ENCODE measurements around the gene RASA2.
"Not testable (repeated sequence)": the region's sequence is repeated elsewhere in the genome, so short reads cannot be mapped to it uniquely, and the experiment has no call there.

The RASA2 gene

DNA sequence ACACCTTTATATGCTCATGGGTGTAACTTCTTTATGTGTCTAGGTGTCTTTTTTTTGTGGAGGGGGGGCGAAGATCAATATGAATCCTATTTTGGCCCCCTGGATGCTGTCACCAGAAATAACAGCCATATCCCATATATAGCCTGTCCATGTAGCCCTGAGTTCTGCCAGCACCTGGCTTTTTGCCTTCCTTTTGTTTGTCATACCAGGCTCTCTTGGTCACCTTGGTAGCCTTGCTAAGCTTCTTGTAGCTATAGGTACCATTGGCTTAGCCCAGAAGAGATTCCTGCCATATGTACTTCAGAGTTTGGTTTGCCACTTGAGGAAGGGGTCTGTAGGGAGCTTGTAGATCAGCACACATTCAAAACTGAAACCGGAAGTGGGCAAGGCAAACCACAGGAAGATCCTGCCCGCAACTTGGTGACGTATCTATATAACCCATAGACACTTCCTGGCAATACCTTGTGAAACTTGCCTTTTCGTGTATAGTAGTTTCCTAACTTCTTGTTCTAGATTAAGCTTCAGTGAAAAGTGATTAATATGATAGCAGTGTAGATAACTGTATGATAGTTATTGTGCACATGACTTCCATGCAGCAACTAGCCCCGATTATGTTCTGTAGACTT is 11.9 kb downstream of the RASA2 start:
- DNase-seq = no peak

DNA sequence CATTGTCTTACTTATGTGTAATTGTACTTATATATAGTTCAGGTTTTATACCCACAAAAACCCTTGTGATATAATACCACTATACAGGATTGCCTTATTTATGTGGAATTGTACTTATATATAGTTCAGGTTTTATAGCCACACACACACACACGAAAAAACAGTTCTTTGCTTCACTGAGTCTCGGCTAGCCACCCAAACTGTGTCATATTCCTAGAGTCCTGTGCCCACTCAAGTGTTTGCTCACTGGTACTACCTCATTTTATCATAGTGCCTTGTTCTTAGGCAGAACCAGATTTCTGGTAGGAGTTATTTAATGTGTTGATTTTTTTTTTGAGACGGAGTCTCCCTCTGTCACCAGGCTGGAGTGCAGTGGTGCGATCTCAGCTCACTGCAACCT is 12.5 kb downstream of the RASA2 start:
- no peak for DNase-seq

DNA sequence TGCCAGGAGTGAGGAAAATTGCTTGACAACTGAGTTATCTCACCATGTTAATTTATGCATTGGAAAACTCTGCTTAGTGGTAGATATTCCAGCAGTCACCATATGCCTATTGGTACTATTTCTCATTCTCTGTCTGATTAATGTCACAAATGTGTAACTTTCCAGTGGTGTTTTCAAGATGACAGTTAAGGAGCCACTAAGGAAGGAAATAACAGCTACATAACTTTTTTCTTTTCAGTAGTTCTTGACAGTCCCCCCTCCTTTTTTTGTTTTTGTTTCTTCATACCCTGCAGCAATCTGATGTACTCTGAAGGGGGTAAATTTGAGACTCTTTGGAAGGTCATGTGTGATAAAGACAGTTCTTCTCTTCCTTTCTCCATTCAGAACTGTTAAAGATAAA is 13.1 kb downstream of the RASA2 start:
- no peak for DNase-seq

DNA sequence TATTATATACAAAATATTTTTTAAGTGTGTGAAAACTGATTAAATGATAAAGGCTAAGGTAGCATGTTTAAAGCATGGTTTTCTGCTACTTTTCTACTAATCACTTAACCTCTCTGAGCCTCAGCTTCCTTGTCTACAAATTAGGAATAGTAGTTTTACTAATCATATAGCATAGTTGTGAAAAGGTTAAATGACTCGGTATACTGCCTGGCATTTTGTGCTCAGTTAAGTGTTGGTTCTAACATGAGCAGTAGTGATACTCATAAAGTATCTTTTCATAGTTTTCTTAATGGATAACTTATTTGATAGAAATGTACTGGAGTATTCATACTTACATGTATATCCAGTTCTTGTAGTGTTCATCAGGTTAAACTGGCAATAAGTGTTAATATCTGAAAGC is 13.6 kb downstream of the RASA2 start:
- DNase-seq = no peak

DNA sequence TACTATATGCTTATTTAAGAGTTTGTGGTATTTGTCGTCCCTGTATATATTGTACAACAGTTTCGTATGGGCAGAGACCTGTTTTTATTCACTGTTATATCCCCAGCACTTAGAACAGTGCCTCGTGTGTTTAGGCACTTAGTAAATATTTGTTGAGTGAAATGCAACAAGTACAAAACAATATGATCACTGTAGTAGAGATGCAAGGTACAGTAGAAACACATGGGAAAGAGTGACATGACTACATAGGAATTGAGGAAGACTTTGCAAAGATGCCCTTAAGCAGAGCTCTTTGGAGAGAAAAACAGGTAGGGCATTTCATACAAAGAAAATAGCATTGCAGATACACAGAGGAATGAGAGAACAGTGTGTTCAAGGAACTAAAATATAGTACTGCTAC is 18.3 kb downstream of the RASA2 start:
- DNase-seq = no peak

DNA sequence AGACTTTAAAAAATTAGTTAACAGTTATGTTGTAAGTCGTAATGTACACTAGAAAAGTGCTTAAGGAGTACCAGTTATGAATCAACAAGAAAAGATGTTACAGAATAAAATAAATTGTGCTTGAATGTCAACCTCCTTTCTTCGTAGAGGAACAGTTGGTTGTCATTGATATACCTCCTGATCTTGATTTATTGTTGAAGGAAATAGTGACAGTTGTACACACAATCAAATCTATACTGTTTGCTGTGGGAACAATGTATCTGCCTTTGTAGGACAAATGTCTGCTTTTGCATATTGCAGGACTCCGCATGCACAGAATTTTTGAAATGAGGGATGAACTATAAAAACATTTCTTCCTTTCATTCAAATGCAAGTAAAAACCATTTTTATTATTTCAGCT is 19.2 kb downstream of the RASA2 start:
- DNase-seq = no peak

DNA sequence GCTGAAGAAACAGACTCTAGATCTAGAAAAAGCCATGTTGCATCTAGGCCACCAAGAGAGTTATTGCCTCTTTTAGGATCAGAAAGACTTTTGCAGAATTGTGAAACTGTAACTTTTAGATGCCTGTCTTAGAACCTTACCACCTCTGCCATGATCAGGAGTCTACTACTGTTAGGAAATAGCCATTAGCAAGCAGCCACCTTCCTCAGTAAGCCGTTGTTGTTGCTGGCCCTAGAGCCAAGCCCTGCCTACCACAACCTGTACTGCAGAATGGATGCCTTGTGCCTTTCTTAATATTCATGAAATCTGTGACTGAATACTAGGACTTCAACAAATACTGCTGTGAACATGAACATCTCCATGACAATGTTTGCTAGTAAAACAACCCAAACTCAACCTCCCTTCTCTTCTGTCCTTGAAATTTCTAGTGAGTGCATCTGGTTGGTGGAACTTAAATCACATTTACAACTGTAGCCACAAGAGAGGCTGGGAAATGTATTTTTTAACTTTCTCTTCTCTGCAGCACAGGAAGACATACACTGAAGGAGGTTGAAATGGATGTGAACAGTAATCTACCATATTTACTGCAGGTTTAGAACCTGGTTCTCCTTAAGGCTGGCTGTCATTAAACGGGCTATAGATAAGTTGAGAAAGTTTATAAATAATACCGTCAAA is 20.7 kb downstream of the RASA2 start:
- no peak for DNase-seq

DNA sequence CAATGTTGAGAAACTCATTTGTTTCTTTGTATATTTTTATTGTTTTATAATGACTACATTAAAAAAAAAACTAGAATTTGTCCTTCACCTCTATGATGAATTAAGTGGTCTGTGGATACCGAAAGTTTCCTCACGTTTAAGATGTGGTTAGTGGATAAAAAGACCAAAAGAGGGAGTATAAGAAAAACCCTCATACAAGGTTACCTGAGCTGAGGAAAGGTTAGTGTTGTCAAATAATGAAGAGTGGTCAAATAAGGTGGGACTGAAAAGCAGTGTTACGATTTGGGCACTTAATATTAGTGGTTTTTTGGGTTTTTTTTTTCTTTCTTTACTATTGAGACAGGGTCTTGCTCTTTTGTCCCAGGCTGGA is 21.2 kb downstream of the RASA2 start:
- DNase-seq = no peak

DNA sequence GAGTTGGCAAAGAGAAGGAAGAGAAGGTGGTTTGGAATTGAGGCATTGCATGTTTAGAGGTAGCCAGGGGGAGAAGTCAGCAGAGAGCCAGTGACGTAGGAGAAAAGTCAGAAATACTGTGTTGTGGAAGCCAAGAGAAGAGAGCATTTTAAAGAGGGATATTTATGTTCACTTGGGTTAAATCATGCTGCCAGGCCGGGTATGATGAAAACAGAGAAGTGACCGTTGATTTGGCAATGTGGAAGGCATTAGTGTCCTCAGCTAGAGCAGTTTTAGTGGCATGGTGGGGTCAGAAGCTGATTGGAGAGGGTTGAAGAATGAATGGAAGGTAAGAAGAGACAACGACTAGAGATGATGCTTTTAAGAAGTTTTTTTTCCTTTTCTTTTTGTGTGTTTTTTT is 24.5 kb downstream of the RASA2 start:
- DNase-seq = no peak

DNA sequence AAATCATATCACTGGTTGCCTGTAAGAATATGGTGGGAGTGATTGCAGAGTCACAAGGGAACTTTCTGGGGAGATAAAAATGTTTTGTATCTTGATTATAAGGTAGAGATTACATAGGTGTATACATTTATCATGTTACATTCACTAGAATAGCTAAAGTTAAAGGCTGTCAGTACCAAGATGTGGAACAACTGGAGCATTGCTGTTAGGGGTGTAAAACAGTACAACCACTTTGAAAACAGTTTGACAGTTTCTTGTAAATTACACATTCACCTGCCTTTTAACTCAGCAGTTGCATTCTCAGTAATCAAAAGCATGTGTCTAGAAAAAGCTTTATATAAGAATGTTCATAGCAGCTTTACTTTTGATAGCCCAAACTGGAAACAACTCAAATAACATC is 27.6 kb downstream of the RASA2 start:
- no peak for DNase-seq

DNA sequence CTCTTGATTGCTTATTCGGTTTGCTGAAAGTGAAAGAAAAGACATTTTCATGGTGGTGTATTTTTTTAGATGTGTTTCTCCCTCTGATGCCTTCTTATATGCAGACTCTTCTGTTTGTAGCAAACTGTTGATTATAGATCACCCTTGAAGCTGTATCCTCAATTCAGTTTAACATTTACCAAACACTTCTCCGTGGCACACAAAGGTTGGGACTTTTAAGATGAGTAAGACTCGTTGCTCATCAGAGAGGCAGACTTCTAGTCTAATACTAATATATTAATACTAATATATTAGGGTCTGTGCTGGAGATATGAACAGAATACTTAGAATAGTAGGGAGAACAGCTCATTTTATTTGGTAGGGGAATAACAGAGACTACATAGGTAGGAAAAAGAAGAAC is 32.8 kb downstream of the RASA2 start:
- DNase-seq = no peak

DNA sequence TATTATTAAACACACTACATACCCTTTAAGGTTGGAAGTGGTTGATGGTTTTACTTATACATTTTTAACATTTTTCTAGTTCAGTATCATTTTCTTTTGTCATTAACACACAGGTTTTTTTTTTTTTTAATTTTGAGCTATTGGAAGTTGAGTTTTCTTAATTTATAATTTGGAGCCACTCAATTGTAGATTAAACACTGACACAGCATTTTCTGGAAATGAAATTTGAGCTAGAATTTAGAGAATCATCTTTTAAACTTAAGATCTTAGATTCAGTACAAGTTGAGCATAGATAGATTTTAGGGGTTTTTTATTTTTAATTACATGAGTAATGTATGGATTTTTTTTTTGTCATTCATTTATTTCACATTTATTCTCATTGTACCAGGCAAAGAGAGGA is 35.0 kb downstream of the RASA2 start:
- DNase-seq = no peak

DNA sequence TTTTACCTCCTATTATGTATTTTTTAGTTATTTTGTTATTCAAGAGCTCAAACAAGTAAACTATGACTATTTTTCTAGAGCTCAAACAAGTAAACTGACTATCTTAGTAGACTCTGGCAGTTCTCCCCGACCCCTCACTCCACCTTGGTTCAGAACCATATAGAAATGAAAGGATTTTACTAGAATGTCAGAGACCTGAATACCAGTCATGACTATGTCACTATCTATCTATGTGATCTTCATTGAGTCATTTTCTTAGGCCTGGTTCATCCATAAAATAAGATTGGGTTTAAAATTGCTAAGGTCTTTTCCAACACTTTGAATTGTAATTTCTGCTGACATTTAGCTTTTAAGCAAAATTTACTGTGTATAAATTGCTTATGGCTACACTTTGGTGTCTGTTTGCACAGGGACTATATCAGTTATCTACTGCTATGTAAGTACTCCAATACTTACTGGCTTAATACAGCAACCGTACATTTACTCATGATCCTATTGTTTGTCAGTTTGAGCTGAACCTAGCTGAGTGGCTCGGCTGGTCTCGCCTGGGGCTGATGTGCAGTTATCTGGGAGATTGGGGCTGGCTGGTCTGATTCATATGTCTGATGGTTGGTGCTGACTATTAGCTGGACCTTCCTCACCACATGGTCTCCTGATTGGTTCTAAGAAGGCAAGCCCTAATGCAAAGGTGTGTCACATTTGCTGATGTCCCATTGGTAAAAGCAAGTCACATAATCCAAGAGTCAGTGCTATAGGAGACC is 37.0 kb downstream of the RASA2 start:
- no peak for DNase-seq

DNA sequence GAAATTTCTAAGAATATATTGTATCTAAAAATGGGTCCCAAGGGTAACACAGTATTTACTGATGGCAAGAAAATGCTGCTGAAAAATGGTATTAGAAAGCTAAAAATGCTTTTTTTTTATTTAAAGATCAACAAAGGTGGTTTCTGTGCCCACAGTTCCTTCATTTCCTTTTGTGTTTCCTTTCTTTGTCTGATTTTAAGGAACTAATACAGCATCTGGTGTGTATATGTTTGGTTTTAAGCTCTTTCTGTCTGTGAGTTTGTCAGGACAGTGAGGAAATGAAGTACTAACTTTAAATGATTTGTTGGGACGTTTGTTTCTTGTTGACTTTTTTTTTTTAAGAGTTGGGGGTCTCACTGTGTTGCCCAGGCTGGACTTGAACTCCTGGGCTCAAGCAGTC is 38.2 kb downstream of the RASA2 start:
- no peak for DNase-seq

DNA sequence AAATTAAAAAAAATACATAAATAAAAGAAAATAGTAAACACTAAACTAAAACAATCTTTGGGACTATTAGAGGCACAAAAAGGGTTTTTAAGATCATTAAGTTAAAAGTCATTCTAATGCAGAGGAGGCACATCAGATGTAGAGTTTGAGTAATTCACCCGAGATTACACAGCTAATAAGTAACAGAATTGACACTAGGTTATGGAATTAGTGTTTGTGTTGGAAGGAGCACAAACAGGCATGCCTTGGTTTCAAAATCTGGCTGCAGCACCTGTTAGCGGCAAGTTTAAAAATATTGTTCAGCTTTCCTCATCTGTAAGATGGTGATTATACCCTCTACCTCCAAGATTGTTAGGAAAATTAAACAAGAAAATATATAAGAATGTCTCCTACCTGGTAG is 39.0 kb downstream of the RASA2 start:
- no peak for DNase-seq

DNA sequence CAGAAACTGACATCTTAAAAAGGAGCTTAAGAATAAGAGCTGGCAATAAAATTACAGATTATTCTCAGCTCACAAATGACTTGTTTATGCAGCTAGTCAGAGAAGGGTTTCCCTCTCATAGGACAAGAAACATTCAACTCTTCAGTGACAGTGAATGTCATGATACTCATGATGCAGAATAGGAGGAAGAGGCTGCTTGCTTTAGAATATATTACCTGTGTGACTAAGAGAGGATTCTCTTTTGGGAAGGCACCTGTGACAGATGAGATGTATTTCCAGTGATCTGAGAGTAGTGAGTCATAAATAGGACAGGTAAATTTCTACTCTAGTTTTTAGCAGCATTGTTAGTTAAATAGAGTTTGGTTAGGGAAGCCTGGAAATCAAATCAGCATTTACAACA is 39.9 kb downstream of the RASA2 start:
- DNase-seq = no peak

DNA sequence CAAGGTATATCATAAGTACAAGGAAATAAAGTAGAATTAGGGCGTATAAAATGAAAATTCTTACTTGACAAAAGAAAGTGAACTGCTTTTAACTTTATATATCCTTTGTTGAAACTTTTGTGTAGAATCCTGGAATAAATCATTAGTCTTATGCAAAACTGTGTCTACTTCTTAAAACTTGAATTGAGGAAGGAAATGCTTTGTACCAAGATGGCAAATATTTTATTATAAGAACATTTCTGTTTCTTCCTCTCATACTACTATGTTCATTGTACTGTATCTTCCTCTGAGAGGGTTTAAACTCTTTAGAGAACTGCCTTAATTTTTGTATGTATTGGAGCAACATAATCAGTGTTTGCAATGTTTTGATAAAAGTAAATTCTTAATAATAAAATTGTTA is 42.0 kb downstream of the RASA2 start:
- DNase-seq = no peak

DNA sequence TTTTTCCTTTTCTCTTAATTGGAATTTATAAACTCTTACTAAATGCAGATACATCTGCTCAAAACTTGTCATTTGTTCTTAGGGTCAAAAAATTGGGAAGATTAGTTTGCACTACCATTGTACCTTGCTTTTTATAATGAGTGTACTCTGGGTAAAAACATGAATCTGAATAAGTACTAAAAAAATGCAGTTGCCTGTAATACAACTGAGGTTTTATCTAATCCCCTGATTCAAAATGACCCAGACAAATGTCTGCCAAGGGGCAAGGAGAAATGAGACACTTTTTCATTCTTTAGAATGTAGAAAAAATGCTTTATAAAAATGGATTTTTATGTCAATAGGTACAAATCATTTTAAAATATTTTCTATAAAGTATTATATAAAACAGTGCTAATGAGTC is 42.4 kb downstream of the RASA2 start:
- DNase-seq = no peak

DNA sequence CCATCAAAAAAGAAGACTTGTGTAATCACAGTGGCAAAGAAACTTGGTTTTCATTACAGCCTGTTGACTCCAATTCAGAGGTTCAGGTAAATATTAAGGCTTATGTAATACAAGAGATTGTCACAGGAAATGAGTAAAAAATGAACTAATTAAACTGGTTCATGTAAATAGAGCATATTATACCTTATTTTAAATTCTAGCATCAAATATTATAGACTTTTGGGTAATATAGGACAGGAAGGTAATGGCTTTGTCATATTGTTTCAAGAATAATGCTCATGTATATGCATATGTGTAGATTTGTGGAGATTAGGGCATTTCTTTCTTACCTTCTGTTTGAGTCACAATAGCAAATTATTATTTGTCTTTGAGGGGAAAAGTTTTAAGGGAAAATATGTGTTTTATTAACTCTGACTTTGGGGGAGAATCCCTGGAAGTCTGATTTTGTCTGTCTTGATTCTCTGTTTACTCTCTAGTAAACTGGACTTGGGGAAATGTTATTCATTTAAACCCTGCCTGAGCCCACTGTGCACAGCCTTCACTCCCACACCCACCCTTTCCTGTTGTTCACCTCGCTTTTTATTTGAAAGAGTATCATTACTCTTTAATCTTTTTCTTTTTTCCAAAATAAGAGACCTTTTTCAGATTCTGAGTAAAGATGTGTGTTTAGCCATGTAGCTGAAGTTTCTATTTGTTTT is 43.0 kb downstream of the RASA2 start:
- DNase-seq = no peak

DNA sequence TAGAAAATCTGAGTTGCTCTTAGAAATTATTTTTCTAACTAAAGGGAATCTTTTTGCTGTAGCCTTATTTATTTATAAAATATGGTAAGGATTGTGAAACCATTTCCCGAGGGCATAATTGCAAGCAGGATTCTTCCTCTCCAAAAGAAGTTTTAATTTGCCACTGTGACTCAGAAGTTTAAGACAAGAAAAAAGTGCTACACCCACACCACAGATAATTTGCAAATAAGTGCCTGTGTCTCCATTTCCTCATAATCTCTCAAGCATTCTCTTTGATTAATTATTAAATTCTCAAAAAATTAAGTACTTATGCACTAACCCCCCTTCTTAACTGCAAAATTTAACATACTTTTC is 43.6 kb downstream of the RASA2 start:
- DNase-seq = no peak

DNA sequence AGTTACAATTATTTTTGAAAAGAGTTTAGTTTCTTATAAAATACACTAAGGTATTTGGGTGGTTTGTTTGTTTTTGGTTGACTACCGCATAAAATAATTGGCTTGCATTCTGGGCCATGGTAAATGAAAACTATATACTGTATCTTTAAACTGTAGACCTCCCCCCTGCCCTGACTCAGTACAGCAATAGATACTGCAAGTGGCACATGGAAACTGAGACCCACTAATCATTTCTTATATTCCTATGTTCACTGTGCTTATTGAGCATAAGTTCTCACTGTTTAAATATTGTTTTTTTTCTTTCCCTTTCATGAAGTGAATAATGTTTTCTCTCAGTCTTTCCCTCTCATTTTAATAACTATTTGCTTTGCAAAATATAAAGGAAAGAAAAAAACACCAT is 45.8 kb downstream of the RASA2 start:
- no peak for DNase-seq

DNA sequence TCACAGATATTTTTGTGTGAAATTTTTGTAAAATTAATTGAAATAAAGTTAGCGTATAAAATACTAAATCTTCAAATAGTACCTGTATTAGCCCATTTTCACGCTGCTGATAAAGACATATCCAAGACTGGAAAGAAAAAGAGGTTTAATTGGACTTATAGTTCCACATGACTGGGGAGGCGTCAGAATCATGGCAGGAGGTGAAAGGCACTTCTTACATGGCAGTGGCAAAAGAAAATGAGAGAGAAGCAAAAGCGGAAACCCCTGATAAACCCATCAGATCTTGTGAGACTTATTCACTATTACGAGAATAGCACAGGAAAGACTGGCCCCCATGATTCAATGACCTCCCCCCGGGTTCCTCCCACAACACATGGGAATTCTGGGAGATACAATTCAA is 49.2 kb downstream of the RASA2 start:
- DNase-seq = not testable (repeated sequence)

DNA sequence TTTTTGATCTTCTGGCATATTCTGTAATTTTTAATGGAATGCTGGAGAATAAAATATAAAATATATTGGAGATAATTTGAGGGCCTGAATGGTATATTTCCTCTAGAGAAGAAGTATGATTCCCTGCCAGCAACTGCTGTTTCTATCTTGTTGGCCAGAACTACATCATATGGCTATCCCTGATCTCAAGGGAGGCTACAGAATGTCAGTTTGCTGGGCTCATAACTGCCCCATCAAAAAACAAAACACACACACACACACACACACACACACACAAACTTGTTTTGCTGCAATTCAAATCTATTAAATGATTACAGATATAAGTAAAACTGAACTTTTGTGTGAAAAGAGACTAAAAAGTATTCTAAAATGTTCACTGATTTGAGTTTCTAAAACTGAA is 51.0 kb downstream of the RASA2 start:
- DNase-seq = no peak

Data from kidney glomerular epithelial cell (primary cell).